GM23338 (cell line): ENCODE data around the gene PIGZ.

ENCODE experiments used
- CREB1 ChIP-seq: fragments of 250-450 bp; sonication (Bioruptor Pico); IDR thresholded peaks from 2 replicates; pipeline ENCODE4 v1.5.0; 2020; ENCODE audit warnings: low read depth, mild to moderate bottlenecking, moderate library complexity
- EZH2 ChIP-seq: fragments of 200-600 bp; sonication (generic); IDR thresholded peaks from one replicate; pipeline ENCODE4 v1.8.0; 2017; ENCODE audit warnings: antibody characterized with exemption, mild to moderate bottlenecking, low read depth; ENCODE audit not compliant: unreplicated experiment
- EZH2phosphoT487 ChIP-seq: fragments of 200-600 bp; sonication (generic); IDR thresholded peaks from one replicate; pipeline ENCODE4 v1.8.1; 2018; ENCODE audit warnings: antibody characterized with exemption; ENCODE audit not compliant: unreplicated experiment
- JUNB ChIP-seq: IDR thresholded peaks from one replicate; pipeline ENCODE4 v1.6.1; 2016; ENCODE audit warnings: antibody characterized with exemption; ENCODE audit not compliant: unreplicated experiment
- POLR2AphosphoS5 ChIP-seq: IDR thresholded peaks from 2 replicates; pipeline ENCODE4 v1.6.1; 2016; ENCODE audit warnings: antibody characterized with exemption, low read depth
- ZNF114 ChIP-seq: fragments of 250-450 bp; sonication (Bioruptor Pico); IDR thresholded peaks from 2 replicates; pipeline ENCODE4 v1.5.0; 2020; ENCODE audit warnings: mild to moderate bottlenecking, moderate library complexity
- TF ChIP-seq, protein P1 (sequence below), 2 experiments: fragments of 200-600 bp in 1 of 2; sonication (generic) in 1 of 2; conservative IDR thresholded peaks; 2 replicates each; pipeline versions ENCODE4 v1.5.1 to v1.6.1; 2016 to 2017; ENCODE audit warnings: antibody characterized with exemption in 2 of 2, low read depth in 2 of 2, mild to moderate bottlenecking in 2 of 2, moderate library complexity in 1 of 2
- TF ChIP-seq, protein P2 (sequence below): IDR thresholded peaks from one replicate; pipeline ENCODE4 v1.6.1; 2018; ENCODE audit warnings: antibody characterized with exemption; ENCODE audit not compliant: unreplicated experiment
- TF ChIP-seq, protein P3 (sequence below): IDR thresholded peaks from 2 replicates; pipeline ENCODE4 v1.6.1; 2016; ENCODE audit warnings: antibody characterized with exemption
- TF ChIP-seq, protein P4 (sequence below): fragments of 250-450 bp; sonication (Bioruptor Pico); IDR thresholded peaks from 2 replicates; pipeline ENCODE4 v1.5.0; 2020; ENCODE audit warnings: mild to moderate bottlenecking, moderate library complexity

DNA sequence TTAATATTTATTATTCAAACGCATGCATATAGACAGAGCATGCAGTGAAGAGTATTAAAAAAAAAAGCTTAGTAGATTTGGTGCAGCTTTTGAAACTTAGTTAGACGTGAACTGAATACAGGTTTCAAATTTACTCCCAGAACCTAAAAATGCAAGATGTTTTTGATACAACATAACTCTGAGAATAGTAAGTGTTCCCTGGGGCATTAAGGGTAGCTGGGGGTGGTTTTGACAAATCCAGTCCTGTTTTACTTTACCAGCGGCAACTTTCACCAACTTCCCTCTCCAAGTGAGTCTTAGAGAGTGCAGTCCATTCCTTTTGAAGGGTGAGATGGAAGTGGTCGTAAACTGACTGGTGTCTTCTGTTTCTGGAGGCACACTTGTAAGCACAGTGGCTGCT is 37.5 kb downstream of the PIGZ start:
- TF ChIP-seq EZH2phosphoT487: no peak
- TF ChIP-seq EZH2: no peak
- no peak for TF ChIP-seq JUNB
- TF ChIP-seq POLR2AphosphoS5: no peak
- TF ChIP-seq, protein P1, sequence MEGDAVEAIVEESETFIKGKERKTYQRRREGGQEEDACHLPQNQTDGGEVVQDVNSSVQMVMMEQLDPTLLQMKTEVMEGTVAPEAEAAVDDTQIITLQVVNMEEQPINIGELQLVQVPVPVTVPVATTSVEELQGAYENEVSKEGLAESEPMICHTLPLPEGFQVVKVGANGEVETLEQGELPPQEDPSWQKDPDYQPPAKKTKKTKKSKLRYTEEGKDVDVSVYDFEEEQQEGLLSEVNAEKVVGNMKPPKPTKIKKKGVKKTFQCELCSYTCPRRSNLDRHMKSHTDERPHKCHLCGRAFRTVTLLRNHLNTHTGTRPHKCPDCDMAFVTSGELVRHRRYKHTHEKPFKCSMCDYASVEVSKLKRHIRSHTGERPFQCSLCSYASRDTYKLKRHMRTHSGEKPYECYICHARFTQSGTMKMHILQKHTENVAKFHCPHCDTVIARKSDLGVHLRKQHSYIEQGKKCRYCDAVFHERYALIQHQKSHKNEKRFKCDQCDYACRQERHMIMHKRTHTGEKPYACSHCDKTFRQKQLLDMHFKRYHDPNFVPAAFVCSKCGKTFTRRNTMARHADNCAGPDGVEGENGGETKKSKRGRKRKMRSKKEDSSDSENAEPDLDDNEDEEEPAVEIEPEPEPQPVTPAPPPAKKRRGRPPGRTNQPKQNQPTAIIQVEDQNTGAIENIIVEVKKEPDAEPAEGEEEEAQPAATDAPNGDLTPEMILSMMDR (conservative IDR thresholded peaks at IDR 0.05; ENCODE audit: low read depth in 2 of 2): no peak
- TF ChIP-seq, protein P2, sequence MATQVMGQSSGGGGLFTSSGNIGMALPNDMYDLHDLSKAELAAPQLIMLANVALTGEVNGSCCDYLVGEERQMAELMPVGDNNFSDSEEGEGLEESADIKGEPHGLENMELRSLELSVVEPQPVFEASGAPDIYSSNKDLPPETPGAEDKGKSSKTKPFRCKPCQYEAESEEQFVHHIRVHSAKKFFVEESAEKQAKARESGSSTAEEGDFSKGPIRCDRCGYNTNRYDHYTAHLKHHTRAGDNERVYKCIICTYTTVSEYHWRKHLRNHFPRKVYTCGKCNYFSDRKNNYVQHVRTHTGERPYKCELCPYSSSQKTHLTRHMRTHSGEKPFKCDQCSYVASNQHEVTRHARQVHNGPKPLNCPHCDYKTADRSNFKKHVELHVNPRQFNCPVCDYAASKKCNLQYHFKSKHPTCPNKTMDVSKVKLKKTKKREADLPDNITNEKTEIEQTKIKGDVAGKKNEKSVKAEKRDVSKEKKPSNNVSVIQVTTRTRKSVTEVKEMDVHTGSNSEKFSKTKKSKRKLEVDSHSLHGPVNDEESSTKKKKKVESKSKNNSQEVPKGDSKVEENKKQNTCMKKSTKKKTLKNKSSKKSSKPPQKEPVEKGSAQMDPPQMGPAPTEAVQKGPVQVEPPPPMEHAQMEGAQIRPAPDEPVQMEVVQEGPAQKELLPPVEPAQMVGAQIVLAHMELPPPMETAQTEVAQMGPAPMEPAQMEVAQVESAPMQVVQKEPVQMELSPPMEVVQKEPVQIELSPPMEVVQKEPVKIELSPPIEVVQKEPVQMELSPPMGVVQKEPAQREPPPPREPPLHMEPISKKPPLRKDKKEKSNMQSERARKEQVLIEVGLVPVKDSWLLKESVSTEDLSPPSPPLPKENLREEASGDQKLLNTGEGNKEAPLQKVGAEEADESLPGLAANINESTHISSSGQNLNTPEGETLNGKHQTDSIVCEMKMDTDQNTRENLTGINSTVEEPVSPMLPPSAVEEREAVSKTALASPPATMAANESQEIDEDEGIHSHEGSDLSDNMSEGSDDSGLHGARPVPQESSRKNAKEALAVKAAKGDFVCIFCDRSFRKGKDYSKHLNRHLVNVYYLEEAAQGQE: no peak
- TF ChIP-seq, protein P3, sequence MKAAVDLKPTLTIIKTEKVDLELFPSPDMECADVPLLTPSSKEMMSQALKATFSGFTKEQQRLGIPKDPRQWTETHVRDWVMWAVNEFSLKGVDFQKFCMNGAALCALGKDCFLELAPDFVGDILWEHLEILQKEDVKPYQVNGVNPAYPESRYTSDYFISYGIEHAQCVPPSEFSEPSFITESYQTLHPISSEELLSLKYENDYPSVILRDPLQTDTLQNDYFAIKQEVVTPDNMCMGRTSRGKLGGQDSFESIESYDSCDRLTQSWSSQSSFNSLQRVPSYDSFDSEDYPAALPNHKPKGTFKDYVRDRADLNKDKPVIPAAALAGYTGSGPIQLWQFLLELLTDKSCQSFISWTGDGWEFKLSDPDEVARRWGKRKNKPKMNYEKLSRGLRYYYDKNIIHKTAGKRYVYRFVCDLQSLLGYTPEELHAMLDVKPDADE: no peak
- TF ChIP-seq CREB1 (CRISPR knock-in tag): no peak
- no peak for TF ChIP-seq ZNF114 (CRISPR knock-in tag)
- TF ChIP-seq, protein P4, sequence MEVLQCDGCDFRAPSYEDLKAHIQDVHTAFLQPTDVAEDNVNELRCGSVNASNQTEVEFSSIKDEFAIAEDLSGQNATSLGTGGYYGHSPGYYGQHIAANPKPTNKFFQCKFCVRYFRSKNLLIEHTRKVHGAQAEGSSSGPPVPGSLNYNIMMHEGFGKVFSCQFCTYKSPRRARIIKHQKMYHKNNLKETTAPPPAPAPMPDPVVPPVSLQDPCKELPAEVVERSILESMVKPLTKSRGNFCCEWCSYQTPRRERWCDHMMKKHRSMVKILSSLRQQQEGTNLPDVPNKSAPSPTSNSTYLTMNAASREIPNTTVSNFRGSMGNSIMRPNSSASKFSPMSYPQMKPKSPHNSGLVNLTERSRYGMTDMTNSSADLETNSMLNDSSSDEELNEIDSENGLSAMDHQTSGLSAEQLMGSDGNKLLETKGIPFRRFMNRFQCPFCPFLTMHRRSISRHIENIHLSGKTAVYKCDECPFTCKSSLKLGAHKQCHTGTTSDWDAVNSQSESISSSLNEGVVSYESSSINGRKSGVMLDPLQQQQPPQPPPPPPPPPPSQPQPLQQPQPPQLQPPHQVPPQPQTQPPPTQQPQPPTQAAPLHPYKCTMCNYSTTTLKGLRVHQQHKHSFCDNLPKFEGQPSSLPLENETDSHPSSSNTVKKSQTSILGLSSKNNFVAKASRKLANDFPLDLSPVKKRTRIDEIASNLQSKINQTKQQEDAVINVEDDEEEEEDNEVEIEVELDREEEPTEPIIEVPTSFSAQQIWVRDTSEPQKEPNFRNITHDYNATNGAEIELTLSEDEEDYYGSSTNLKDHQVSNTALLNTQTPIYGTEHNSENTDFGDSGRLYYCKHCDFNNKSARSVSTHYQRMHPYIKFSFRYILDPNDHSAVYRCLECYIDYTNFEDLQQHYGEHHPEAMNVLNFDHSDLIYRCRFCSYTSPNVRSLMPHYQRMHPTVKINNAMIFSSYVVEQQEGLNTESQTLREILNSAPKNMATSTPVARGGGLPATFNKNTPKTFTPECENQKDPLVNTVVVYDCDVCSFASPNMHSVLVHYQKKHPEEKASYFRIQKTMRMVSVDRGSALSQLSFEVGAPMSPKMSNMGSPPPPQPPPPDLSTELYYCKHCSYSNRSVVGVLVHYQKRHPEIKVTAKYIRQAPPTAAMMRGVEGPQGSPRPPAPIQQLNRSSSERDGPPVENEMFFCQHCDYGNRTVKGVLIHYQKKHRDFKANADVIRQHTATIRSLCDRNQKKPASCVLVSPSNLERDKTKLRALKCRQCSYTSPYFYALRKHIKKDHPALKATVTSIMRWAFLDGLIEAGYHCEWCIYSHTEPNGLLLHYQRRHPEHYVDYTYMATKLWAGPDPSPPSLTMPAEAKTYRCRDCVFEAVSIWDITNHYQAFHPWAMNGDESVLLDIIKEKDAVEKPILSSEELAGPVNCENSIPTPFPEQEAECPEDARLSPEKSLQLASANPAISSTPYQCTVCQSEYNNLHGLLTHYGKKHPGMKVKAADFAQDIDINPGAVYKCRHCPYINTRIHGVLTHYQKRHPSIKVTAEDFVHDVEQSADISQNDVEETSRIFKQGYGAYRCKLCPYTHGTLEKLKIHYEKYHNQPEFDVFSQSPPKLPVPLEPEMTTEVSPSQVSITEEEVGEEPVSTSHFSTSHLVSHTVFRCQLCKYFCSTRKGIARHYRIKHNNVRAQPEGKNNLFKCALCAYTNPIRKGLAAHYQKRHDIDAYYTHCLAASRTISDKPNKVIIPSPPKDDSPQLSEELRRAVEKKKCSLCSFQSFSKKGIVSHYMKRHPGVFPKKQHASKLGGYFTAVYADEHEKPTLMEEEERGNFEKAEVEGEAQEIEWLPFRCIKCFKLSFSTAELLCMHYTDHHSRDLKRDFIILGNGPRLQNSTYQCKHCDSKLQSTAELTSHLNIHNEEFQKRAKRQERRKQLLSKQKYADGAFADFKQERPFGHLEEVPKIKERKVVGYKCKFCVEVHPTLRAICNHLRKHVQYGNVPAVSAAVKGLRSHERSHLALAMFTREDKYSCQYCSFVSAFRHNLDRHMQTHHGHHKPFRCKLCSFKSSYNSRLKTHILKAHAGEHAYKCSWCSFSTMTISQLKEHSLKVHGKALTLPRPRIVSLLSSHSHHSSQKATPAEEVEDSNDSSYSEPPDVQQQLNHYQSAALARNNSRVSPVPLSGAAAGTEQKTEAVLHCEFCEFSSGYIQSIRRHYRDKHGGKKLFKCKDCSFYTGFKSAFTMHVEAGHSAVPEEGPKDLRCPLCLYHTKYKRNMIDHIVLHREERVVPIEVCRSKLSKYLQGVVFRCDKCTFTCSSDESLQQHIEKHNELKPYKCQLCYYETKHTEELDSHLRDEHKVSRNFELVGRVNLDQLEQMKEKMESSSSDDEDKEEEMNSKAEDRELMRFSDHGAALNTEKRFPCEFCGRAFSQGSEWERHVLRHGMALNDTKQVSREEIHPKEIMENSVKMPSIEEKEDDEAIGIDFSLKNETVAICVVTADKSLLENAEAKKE (CRISPR knock-in tag): no peak
